Rectal smooth muscle tissue (tissue), 1 donor: ENCODE data around the gene SLC6A15.

ENCODE experiments used
- H3K27ac ChIP-seq: one replicate; pipeline ENCODE4 v1.7.0; 2013; ENCODE audit warnings: low read depth, low read length, inconsistent platforms
- H3K27me3 ChIP-seq: one replicate; pipeline ENCODE4 v1.7.0; 2013; ENCODE audit warnings: low read length; ENCODE audit not compliant: control insufficient read depth, insufficient read depth
- H3K36me3 ChIP-seq: one replicate; pipeline ENCODE4 v1.7.0; 2013; ENCODE audit warnings: low read length; ENCODE audit not compliant: control insufficient read depth, insufficient read depth
- H3K4me1 ChIP-seq: one replicate; pipeline ENCODE4 v1.7.0; 2013; ENCODE audit warnings: low read length; ENCODE audit not compliant: control insufficient read depth, insufficient read depth
- H3K4me3 ChIP-seq: one replicate; pipeline ENCODE4 v1.7.0; 2013; ENCODE audit warnings: low read length
- H3K9ac ChIP-seq: one replicate; pipeline ENCODE4 v1.7.0; 2013; ENCODE audit warnings: low read length

The SLC6A15 gene

GRCh38 chr12:84858796-84859195 is 53.8 kb downstream of the SLC6A15 start:
- H3K4me3 ChIP-seq = no peak overlapping the region
- no peak overlapping the region for H3K27ac ChIP-seq
- H3K27me3 ChIP-seq = no peaks in the 10 kb centered on the region
- H3K36me3 ChIP-seq = no peaks in the 10 kb centered on the region
- H3K4me1 ChIP-seq = no peaks in the 10 kb centered on the region
- no peak overlapping the region for H3K9ac ChIP-seq

GRCh38 chr12:84857525-84858208 is 54.9 kb downstream of the SLC6A15 start:
- no peaks in the 10 kb centered on the region for H3K36me3 ChIP-seq
- no peaks in the 10 kb centered on the region for H3K27me3 ChIP-seq
- no peak overlapping the region for H3K9ac ChIP-seq
- no peak overlapping the region for H3K4me3 ChIP-seq
- no peaks in the 10 kb centered on the region for H3K4me1 ChIP-seq
- H3K27ac ChIP-seq = no peak overlapping the region

- Histone ChIP-seq H3K4me3 (no peak overlapping the region), H3K27ac (no peak overlapping the region), H3K36me3 (no peaks in the 10 kb centered on the region), H3K4me1 (no peaks in the 10 kb centered on the region), H3K9ac (no peak overlapping the region), H3K27me3 (no peaks in the 10 kb centered on the region)
Observed at GRCh38 chr12:84856156-84856900, 56.3 kb downstream of the SLC6A15 start.

GRCh38 chr12:84843593-84844144 is 68.9 kb downstream of the SLC6A15 start:
- Histone ChIP-seq H3K27ac (no peak overlapping the region), H3K27me3 (no peaks in the 10 kb centered on the region), H3K4me1 (no peaks in the 10 kb centered on the region), H3K9ac (no peak overlapping the region), H3K36me3 (no peaks in the 10 kb centered on the region), H3K4me3 (no peak overlapping the region)

GRCh38 chr12:84842406-84843013 is 70.1 kb downstream of the SLC6A15 start:
- H3K4me1 ChIP-seq = no peaks in the 10 kb centered on the region
- no peak overlapping the region for H3K9ac ChIP-seq
- no peak overlapping the region for H3K27ac ChIP-seq
- no peak overlapping the region for H3K4me3 ChIP-seq
- H3K36me3 ChIP-seq = no peaks in the 10 kb centered on the region
- H3K27me3 ChIP-seq = no peaks in the 10 kb centered on the region

GRCh38 chr12:84841591-84841990 is 71.0 kb downstream of the SLC6A15 start:
- Histone ChIP-seq H3K4me3 (no peak overlapping the region), H3K9ac (no peak overlapping the region), H3K27ac (no peak overlapping the region), H3K36me3 (no peaks in the 10 kb centered on the region), H3K27me3 (no peaks in the 10 kb centered on the region), H3K4me1 (no peaks in the 10 kb centered on the region)

GRCh38 chr12:84840356-84840755 is 72.2 kb downstream of the SLC6A15 start:
- H3K4me1 ChIP-seq = no peaks in the 10 kb centered on the region
- H3K36me3 ChIP-seq = no peaks in the 10 kb centered on the region
- H3K27me3 ChIP-seq = no peaks in the 10 kb centered on the region
- no peak overlapping the region for H3K9ac ChIP-seq
- no peak overlapping the region for H3K27ac ChIP-seq
- H3K4me3 ChIP-seq = no peak overlapping the region

- Histone ChIP-seq H3K4me3 (no peak overlapping the region), H3K27me3 (no peaks in the 10 kb centered on the region), H3K27ac (no peak overlapping the region), H3K4me1 (no peaks in the 10 kb centered on the region), H3K9ac (no peak overlapping the region), H3K36me3 (no peaks in the 10 kb centered on the region)
Observed at GRCh38 chr12:84826925-84827324, 85.7 kb downstream of the SLC6A15 start.

GRCh38 chr12:84825149-84825548 is 87.5 kb downstream of the SLC6A15 start:
- Histone ChIP-seq H3K9ac (no peak overlapping the region), H3K27me3 (no peaks in the 10 kb centered on the region), H3K27ac (no peak overlapping the region), H3K36me3 (no peaks in the 10 kb centered on the region), H3K4me3 (no peak overlapping the region), H3K4me1 (no peaks in the 10 kb centered on the region)

GRCh38 chr12:84822525-84822924 is 90.1 kb downstream of the SLC6A15 start:
- Histone ChIP-seq H3K9ac (no peak overlapping the region), H3K4me1 (no peaks in the 10 kb centered on the region), H3K4me3 (no peak overlapping the region), H3K27me3 (no peaks in the 10 kb centered on the region), H3K36me3 (no peaks in the 10 kb centered on the region), H3K27ac (no peak overlapping the region)

- Histone ChIP-seq H3K4me1 (no peaks in the 10 kb centered on the region), H3K4me3 (no peak overlapping the region), H3K36me3 (no peaks in the 10 kb centered on the region), H3K27me3 (no peaks in the 10 kb centered on the region), H3K9ac (no peak overlapping the region), H3K27ac (no peak overlapping the region)
Observed at GRCh38 chr12:84816916-84817695, 95.5 kb downstream of the SLC6A15 start.

- no peak overlapping the region for H3K9ac ChIP-seq
- no peaks in the 10 kb centered on the region for H3K4me1 ChIP-seq
- H3K27ac ChIP-seq = no peak overlapping the region
- H3K36me3 ChIP-seq = no peaks in the 10 kb centered on the region
- no peaks in the 10 kb centered on the region for H3K27me3 ChIP-seq
- no peak overlapping the region for H3K4me3 ChIP-seq
Observed at GRCh38 chr12:84814664-84815245, 97.8 kb downstream of the SLC6A15 start.
